Neural progenitor cell (in vitro differentiated cells): ENCODE data around the gene LEKR1.

Experiments
- CTCF ChIP-seq: fragments of 200-600 bp; sonication (generic); IDR thresholded peaks from 2 replicates; pipeline ENCODE4 v1.5.1; 2017; ENCODE audit warnings: antibody characterized with exemption, mild to moderate bottlenecking
- EZH2phosphoT487 ChIP-seq: fragments of 200-600 bp; sonication (generic); IDR thresholded peaks from 2 replicates; pipeline ENCODE4 v1.6.1; 2017; ENCODE audit warnings: antibody characterized with exemption

GRCh38 chr3:156906275-156906674 lies 80.1 kb downstream of the LEKR1 start:
- TF ChIP-seq CTCF (no peak), EZH2phosphoT487 (no peak)
